T-helper 1 cell treated with Interleukin-12 subunit alpha and Interleukin-12 subunit beta and Interleukin-4 antibody, amounts not matched to agents 30 ng/mL and 1 ng/mL, for 36 hours (primary cell): Measurements from ENCODE around the gene TRPC5OS. TPM values are rescaled to one million over a fixed set of nuclear protein-coding genes. Genes with fewer than 3 reads are reported as not detected.

Experiments
- intact Hi-C: fragments of 100-400 bp; cut with micrococcal nuclease; formaldehyde crosslinking; loops from one replicate; pipeline ENCODE4 v1.15.1; 2024
- total RNA-seq: library from RNA; stranded (reverse); gene quantifications from 2 replicates; pipeline ENCODE4 v1.2.3, GENCODE V29; 2022

The TRPC5OS gene
- total RNA-seq, 1 donor from 2014 or later: not detected

DNA sequence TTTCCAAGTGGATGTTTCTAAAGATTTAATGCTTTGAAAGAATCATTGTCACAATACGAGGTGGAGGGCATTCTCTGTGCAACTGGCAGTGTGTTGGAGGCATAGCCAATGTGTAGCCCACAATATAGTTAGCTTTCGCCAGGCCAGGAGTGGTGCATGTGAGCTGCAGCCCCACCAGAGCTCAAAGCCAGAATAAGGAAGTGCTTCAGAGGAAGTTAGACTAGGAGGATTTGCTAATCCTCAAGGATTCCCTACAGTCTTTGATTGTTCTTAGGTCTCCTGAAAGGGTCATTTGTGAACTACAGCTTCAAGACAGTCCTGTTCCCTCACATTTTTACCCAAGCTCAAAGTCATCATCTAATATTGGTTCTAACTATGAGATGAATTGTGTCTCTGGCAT is 16.4 kb downstream of the TRPC5OS start:
- intact Hi-C loops: no loop called here

DNA sequence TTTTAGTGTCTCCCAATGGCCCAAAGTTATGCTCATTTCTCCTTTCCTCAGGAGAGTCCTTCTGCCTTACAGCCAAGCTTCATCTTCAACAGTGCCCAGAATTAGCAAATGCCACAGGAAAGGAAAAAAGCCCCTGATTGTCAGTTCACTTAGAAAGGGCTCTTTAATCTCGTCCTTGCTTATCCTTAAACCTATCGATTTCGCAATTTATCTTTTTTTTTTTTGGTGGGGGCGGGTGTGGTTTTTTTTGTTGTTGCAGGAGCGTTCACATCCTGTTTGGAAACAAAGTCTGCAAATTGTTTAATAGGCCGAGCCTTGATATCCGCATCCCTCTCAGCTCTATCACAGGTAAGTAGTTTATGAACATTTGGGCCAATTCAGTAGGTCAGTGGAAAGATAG is 20.2 kb downstream of the TRPC5OS start:
- intact Hi-C loops: no loop called here

DNA sequence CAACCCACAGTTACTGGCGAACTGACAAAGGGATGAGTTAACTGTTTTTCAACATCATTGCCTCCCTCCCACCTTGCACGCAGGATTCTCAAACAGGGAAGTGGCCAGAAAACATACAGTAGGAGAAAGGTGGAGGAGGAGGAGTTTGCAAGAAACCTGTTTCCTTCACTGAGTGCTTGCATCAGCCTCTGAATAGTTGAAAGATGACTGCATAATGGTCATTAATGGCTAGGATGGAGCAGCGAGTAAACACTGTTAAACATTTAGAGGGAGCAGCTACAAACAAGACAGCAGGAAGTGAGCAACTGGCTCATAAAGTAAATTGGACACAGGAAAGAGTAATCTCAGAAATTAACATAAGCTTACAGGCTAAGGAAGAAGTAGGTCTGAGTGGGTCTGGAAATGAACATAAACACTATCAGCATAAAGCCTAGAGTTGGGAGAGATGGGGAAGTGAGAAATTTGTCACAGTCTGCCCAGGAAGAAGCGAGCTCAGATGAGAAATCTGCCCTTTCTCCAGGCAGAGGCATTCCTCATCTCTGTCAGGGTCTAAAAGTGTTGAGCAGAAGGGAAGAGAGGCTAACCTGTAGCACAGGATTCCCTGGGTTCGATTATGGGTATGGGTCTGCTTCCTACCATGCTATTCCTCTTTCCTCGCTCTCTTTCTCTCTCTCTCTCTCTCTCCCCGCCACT is 38.6 kb downstream of the TRPC5OS start:
- intact Hi-C loops: no loop called here

DNA sequence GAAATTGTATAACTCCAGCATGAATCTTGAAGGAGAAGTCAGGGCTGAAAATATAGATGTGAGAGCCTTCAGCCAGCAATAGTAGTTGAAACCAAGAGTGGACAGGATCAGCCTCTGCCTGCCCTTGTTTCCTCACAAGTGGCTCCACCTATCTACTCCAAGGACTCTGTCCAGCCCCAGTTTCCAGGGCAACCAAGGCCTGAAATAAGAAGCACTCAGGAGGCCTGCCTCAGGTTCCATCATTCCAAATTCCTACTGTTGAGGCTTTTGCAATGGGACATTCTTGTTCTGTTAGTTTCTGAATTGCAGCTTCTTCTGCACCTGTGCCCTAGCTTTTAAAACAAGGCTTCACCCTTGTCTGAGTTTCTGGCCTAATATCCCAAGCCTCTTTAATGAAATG is 41.6 kb downstream of the TRPC5OS start:
- intact Hi-C loops: no loop called here

GRCh38 chrX:111928456-111928855 is 52.5 kb downstream of the TRPC5OS start:
- intact Hi-C loops: no loop called here

Other genes with a start within 250 kb of the TRPC5OS start
- 42.5 and 49.2 TPM in 2 replicates for gene ALG13, start 195.0 kb upstream of the TRPC5OS start, total RNA-seq
- gene TRPC5, start 206.6 kb downstream of the TRPC5OS start, total RNA-seq: not detected in 2 replicates
- gene RTL4, start 206.8 kb downstream of the TRPC5OS start, total RNA-seq: not detected in 2 replicates